BE2C (cell line): Measurements from ENCODE around the gene BGN.

Experiments
- DNase-seq: peaks from one replicate; pipeline ENCODE4 v3.0.0-alpha.2; 2020
- H3K27me3 ChIP-seq: fragments of 250-450 bp; sonication (Bioruptor Pico); 2 replicates; pipeline ENCODE4 v1.5.1; 2020; ENCODE audit warnings: mild to moderate bottlenecking
- H3K36me3 ChIP-seq: fragments of 250-450 bp; sonication (Bioruptor Pico); 2 replicates; pipeline ENCODE4 v1.5.1; 2020; ENCODE audit warnings: mild to moderate bottlenecking
- H3K4me1 ChIP-seq: fragments of 250-450 bp; sonication (Bioruptor Pico); 2 replicates; pipeline ENCODE4 v1.5.1; 2020
- H3K4me3 ChIP-seq: 2 replicates; pipeline ENCODE4 v1.5.1; 2011; ENCODE audit warnings: low read depth, low read length
- H3K9me3 ChIP-seq: fragments of 250-450 bp; sonication (Bioruptor Pico); 2 replicates; pipeline ENCODE4 v1.5.1; 2020
- TF ChIP-seq, protein P1 (sequence below): IDR thresholded peaks from 2 replicates; pipeline ENCODE4 v1.5.1; 2012; ENCODE audit warnings: mild to moderate bottlenecking, low read depth, low read length

BGN gene

DNA sequence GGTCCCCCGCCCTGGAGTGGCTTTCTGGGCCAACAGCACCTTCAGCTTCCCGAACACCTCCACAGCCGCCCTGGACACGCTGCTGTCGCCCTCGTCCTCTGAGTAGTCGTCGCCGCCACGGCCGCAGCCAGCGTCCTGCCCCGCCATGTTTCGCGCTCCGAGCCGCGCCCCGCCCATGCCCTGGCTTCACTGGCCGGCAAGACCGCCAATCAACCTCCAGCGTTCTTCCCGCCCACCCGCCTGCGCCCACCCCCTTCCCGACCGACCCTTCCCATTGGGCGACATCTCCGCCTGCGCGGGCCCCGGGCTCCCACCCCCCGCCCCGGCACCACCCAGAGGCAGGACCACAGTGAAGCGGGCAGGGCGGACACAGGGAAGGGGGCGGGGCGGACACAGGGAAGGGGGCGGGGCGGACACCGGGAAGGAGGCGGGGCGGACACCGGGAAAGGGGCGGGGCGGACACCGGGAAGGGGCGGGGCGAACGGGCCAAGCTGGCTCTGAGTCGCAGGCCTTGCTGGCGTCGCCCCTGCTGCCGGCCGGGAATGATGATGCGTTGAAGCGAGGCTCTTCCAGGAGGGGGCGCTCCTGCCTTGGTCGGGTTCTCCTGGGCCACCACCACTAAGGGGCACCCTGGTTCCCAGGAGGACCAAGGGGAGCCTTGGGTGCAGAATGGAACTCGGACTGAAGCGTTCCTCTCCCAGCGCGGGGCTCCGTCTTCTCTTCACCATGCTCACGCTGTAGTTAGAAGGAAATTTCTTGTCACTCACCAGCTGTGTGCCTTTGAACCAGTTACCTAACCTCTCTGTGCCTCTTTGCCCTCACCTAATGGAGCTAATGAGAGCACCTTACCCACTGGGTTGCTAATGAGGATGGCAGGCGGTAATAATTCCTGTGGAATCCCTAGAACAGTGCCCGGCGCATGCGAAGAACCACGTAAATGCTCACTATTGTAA lies 24.1 kb upstream of the BGN start, which contains the start of gene HAUS7:
Gene HAUS7, minus strand, starts transcription at position 166 of the 953 bp plus-strand sequence. Its CDS starts 19 bp downstream, at position 147.
- TF ChIP-seq, protein P1, sequence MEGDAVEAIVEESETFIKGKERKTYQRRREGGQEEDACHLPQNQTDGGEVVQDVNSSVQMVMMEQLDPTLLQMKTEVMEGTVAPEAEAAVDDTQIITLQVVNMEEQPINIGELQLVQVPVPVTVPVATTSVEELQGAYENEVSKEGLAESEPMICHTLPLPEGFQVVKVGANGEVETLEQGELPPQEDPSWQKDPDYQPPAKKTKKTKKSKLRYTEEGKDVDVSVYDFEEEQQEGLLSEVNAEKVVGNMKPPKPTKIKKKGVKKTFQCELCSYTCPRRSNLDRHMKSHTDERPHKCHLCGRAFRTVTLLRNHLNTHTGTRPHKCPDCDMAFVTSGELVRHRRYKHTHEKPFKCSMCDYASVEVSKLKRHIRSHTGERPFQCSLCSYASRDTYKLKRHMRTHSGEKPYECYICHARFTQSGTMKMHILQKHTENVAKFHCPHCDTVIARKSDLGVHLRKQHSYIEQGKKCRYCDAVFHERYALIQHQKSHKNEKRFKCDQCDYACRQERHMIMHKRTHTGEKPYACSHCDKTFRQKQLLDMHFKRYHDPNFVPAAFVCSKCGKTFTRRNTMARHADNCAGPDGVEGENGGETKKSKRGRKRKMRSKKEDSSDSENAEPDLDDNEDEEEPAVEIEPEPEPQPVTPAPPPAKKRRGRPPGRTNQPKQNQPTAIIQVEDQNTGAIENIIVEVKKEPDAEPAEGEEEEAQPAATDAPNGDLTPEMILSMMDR: peak; percentile 69
- Histone ChIP-seq H3K4me1 (peaks cover 5% of the 10 kb centered on the region), H3K27me3 (no peaks in the 10 kb centered on the region), H3K36me3 (no peaks in the 10 kb centered on the region), H3K9me3 (no peaks in the 10 kb centered on the region), H3K4me3 (peak within 1 kb of the TSS; percentile 59)
- peak; percentile 90 for DNase-seq

DNA sequence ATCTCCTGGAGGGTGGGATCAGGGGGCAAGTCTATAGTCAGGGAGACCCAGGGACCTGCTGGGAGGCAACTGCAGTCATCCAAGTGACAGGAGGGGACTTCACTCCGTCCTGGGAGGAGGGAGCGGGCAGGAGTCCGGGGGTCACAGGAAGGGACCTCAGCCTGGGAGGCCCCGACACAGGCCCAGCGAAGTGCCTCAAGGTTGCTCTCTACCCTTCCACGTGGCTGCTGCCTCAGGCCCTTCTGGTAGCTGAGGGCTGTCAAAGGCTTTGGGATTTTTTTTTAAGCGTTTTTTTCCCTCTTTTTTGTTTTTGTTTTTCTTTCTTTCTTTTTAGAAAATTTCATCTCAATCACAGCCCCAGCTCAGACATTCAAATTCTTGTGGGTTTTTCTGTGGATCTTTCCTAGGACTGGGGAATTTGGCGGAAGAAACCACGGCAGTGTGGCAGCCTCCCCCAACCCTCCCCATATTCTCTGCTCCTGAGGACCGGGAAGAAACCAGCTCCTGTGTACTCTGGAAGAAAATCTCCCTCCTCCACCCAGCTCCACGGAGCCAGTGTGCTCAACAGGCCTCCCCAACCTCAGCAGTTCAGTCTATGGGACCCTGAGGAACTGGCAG lies 23.0 kb upstream of the BGN start:
- Histone ChIP-seq H3K9me3 (no peaks in the 10 kb centered on the region), H3K4me1 (peaks cover 13% of the 10 kb centered on the region), H3K27me3 (no peaks in the 10 kb centered on the region), H3K4me3 (no peak overlapping the region), H3K36me3 (no peaks in the 10 kb centered on the region)
- TF ChIP-seq, protein P1: no peak
- no peak for DNase-seq

DNA sequence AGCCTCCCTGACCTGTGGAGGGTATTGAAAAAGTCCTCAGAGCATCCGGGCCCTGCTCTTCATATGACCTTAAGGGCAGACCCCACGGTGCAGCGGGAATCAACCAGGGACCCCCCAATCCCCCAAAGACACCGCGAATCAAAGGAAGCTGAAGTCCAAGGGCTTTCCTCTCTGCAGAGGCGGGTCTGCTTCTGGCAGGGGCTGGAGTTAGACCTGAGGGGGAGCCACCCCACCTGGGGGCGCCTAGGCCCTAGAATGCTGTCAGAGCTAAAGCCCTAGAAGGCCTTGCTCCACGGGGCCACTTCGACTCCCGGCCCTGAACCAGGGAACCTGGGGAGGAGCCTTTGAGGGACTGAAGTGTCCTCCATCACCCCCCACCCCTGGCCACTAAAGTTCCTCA lies 21.7 kb upstream of the BGN start:
- Histone ChIP-seq H3K4me1 (peaks cover 26% of the 10 kb centered on the region), H3K27me3 (no peaks in the 10 kb centered on the region), H3K36me3 (no peaks in the 10 kb centered on the region), H3K9me3 (no peaks in the 10 kb centered on the region), H3K4me3 (no peak overlapping the region)
- DNase-seq: no peak
- TF ChIP-seq, protein P1: no peak

GRCh38 chrX:153474266-153474665 lies 20.5 kb upstream of the BGN start:
- H3K4me3 ChIP-seq: no peak overlapping the region
- H3K36me3 ChIP-seq: no peaks in the 10 kb centered on the region
- TF ChIP-seq, protein P1: no peak
- H3K4me1 ChIP-seq: peaks cover 26% of the 10 kb centered on the region
- no peaks in the 10 kb centered on the region for H3K9me3 ChIP-seq
- no peak for DNase-seq
- no peaks in the 10 kb centered on the region for H3K27me3 ChIP-seq

- H3K27me3 ChIP-seq: no peaks in the 10 kb centered on the region
- H3K4me1 ChIP-seq: peaks cover 26% of the 10 kb centered on the region
- DNase-seq: no peak
- H3K36me3 ChIP-seq: no peaks in the 10 kb centered on the region
- H3K4me3 ChIP-seq: no peak overlapping the region
- TF ChIP-seq, protein P1: no peak
- no peaks in the 10 kb centered on the region for H3K9me3 ChIP-seq
Measured at GRCh38 chrX:153474718-153475117, 20.1 kb upstream of the BGN start.
